Measurements from ENCODE around the gene KCNN3.

The KCNN3 gene

DNA sequence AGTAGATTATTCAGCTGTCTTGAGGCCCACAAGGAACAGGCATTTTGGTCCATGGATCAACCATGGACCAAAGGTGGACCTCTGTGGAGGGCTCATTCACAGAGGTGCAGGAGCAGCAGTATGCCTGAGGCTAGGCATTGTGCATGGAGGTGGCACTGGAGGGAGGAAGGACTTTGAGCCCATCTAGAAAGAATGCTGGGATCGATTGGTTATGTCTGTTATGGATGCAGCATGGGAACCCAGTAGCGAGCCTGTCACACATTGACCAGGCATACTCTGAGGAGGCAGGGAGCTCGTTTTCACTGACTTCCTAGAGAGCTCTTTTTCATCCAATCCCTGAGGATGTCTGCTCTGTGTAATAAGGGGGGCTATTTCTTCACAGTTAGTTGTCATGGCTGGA lies 75.5 kb downstream of the KCNN3 start:
- peak; percentile 73 for FAIRE-seq
- TF ChIP-seq POU2F2 (IDR thresholded peaks at IDR 0.05; ENCODE audit: low read depth, low read length) (no peak), POLR2AphosphoS5 (IDR thresholded peaks at IDR 0.05; ENCODE audit: low read depth, low read length) (no peak), TAF1 (IDR thresholded peaks at IDR 0.05; ENCODE audit: low read depth, low read length) (no peak), PAX5 (IDR thresholded peaks at IDR 0.05; ENCODE audit: insufficient read depth, low read length, severe bottlenecking) (no peak)
- no peak for DNase-seq (ENCODE audit: insufficient read length, low spot score)

DNA sequence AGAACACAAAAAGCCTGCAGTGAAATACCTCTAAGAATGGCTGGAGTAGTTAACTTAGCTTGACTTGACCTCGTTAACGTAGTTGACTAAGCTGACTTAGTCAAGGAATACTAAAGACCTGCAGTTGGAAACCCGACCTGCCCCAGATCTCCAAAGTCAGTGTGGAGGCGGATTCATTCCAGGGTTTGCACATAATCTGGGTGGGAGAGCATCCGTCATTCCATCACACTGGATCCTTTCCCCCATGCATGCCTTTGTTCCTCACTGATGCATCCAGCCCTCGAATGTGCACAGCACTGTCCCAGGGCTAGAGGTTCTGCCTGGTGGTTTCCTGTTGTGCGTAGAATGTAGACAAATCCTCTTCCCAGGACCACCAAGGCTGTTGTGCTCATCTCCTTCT lies 76.4 kb downstream of the KCNN3 start:
- TF ChIP-seq POLR2A (IDR thresholded peaks at IDR 0.05; ENCODE audit: low read depth, low read length) (no peak), TAF1 (IDR thresholded peaks at IDR 0.05; ENCODE audit: low read depth, low read length) (no peak), POU2F2 (IDR thresholded peaks at IDR 0.05; ENCODE audit: low read depth, low read length) (no peak), PAX5 (IDR thresholded peaks at IDR 0.05; ENCODE audit: insufficient read depth, low read length, severe bottlenecking) (no peak), POLR2AphosphoS5 (IDR thresholded peaks at IDR 0.05; ENCODE audit: low read depth, low read length) (no peak), SPI1 (IDR thresholded peaks at IDR 0.05; ENCODE audit: low read depth, low read length) (no peak)
- FAIRE-seq (no peak), DNase-seq (ENCODE audit: insufficient read length, low spot score) (no peak)

DNA sequence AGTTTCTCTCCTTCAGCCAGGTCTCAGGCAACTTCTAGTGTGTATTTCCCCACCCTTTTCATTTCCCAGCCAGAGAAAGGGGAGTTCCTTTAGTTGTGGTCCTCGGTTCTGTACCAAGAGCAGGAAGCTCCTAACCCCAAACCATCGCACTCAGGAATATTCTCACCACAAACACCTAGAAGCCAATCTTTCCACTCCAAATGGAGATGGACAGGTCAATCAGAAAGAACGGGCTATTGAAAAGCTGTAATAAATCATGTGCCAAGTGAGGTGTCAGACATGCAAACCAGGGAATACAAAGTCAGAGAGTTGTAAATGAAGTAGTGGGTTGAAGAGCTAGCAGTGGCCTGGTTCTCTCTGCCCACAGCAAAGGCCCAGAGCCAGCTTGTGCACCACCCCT lies 77.2 kb downstream of the KCNN3 start:
- DNase-seq (ENCODE audit: insufficient read length, low spot score) (no peak), FAIRE-seq (no peak)
- TF ChIP-seq PAX5 (IDR thresholded peaks at IDR 0.05; ENCODE audit: insufficient read depth, low read length, severe bottlenecking) (no peak), SPI1 (IDR thresholded peaks at IDR 0.05; ENCODE audit: low read depth, low read length) (no peak), POLR2A (IDR thresholded peaks at IDR 0.05; ENCODE audit: low read depth, low read length) (no peak), POLR2AphosphoS5 (IDR thresholded peaks at IDR 0.05; ENCODE audit: low read depth, low read length) (no peak), TAF1 (IDR thresholded peaks at IDR 0.05; ENCODE audit: low read depth, low read length) (no peak), POU2F2 (IDR thresholded peaks at IDR 0.05; ENCODE audit: low read depth, low read length) (no peak)

DNA sequence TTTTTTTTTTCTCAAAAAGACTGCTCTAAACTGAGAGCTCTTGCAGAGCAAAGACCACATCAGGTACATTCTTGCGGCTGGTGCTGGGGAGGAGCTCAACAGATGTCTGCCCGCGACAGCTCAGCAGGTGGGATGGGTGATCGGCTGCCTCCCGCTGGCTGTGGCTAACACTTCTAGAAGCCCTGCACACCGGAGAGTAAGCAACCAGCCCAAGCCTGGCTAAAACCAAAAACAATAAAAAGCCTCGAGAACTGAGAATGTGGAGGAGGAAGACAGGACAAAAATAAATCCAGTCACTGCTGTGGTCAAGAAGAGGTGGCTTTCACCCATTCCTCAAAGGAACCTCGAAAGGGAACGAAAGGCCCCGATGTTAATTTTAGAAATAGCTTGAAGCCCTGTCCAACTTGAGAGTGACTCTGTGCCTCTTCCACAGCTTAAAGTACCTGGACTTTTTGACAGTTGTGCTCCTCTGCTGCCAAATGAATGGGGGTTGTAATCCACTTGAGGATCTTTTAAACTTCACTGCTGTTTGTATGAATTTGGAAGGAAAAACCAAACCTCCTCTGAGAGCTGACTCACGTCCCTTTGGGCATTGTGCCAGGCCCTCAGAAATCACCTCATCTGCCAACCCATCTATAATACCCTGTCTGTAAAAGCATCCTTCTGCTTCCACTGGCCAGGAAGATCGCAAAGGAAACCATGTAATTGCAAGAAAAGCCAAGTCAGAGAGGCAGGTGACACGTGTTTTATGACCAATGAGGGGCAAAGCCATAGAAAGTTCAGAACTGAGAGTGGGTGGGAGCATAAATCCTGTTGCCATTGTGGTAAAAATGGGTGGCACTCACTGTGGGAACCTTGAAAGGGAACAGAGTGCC lies 78.6 kb downstream of the KCNN3 start:
- FAIRE-seq (peak; percentile 98), DNase-seq (ENCODE audit: insufficient read length, low spot score) (peak; percentile 74)
- TF ChIP-seq SPI1 (IDR thresholded peaks at IDR 0.05; ENCODE audit: low read depth, low read length) = peak; percentile 54; the same call in 1 of the 2 replicates
- TF ChIP-seq TAF1 (IDR thresholded peaks at IDR 0.05; ENCODE audit: low read depth, low read length) = no peak

DNA sequence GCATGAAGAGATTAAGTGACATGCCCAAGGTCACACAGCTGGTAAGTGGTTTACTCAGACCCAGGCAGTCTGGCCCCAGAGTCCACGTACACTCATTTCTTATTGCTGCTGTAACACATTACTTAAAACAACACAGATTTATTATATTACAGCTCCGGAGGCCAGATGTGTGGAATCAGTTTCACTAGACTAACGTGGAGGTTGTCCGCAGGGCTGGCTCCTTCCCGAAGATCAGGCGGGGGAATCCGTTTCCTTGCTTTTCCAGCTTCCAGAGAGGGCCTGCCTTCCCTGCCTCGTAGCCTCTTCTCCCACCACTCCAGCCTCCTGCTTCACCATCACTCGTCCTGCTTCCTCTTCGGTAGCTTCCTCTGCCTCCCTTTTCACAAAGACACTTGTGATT lies 81.2 kb downstream of the KCNN3 start:
- no peak for FAIRE-seq
- DNase-seq (ENCODE audit: insufficient read length, low spot score) = no peak
- TF ChIP-seq POLR2A (IDR thresholded peaks at IDR 0.05; ENCODE audit: low read depth, low read length) (no peak), POLR2AphosphoS5 (IDR thresholded peaks at IDR 0.05; ENCODE audit: low read depth, low read length) (no peak), TAF1 (IDR thresholded peaks at IDR 0.05; ENCODE audit: low read depth, low read length) (no peak), POU2F2 (IDR thresholded peaks at IDR 0.05; ENCODE audit: low read depth, low read length) (no peak), PAX5 (IDR thresholded peaks at IDR 0.05; ENCODE audit: insufficient read depth, low read length, severe bottlenecking) (no peak), SPI1 (IDR thresholded peaks at IDR 0.05; ENCODE audit: low read depth, low read length) (no peak)

DNA sequence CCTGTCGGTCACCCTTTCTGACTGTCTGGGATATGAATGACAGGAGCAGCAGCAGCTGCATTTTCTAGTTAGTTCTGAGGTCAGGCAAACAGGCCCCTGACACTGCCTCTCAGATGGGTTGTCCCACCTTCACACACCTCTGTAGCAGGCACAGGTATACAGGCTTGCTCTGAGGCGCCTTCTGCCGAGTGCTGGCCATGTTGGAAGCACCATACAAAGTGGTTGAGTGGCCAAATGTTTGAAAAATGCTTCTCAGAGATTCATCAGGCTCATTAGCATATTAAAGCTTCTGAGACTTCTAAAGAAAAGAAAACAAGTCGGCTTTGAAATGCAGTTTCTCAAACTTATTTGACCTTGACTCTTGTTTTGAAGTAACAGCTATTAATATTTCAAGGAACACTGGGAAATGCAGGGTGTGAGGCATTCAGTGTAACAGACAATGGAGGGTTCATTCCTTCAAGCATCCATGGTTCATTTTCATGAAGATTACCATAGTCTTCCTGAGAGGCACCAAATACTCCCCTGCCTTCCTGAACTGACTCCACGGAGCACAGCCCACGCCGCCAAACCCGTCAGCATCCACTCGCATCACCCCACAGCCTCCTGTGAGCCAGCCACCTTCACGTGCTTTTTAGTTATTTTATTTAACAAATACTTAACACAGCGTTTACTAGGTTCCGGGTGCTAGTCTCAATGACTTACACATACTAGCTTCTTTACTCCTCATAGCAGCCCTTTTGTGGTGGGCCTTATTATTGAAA lies 81.8 kb downstream of the KCNN3 start:
- FAIRE-seq (no peak), DNase-seq (ENCODE audit: insufficient read length, low spot score) (no peak)
- no peak for TF ChIP-seq SPI1 (IDR thresholded peaks at IDR 0.05; ENCODE audit: low read depth, low read length)
- no peak for TF ChIP-seq TAF1 (IDR thresholded peaks at IDR 0.05; ENCODE audit: low read depth, low read length)
- TF ChIP-seq PAX5 (IDR thresholded peaks at IDR 0.05; ENCODE audit: insufficient read depth, low read length, severe bottlenecking) = no peak
- no peak for TF ChIP-seq POLR2AphosphoS5 (IDR thresholded peaks at IDR 0.05; ENCODE audit: low read depth, low read length)
- TF ChIP-seq POU2F2 (IDR thresholded peaks at IDR 0.05; ENCODE audit: low read depth, low read length) = no peak
- no peak for TF ChIP-seq POLR2A (IDR thresholded peaks at IDR 0.05; ENCODE audit: low read depth, low read length)

DNA sequence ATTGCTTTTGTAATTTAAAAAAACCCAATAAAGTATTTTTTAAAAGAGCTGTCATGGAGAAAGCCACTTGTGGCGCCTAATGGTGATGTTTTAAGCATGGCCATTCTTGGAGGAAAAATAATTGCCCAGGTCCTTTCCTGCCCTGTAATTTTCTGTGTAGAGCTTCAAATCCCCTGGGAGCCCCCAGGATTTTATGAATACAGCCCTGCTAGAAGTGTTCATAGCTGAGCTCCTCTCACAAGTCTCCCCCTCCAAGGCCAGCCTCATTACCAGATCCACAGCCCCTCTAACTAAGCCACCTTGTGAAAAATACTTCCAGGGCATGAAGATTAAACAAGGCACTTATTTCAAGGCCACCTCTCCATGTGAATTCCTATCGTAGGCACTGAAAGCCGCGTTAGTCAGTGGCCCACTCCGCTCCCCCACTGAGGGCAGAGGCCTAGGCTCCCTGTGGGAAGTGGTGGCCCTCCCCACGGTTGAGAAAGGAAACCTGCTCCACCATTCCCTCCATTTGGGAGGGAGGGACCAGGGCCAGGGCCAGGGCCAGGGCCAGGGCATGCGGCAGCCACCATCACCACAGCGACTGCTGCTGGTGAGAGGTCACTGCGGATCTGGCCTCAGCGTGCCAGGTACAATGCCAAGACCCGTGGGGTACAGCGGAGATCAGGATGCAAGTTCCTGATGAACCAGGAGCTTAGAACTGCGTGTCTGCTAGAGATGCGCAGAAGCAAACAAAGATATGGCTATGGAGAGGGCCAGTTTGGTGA lies 83.1 kb downstream of the KCNN3 start:
- no peak for DNase-seq (ENCODE audit: insufficient read length, low spot score)
- TF ChIP-seq SPI1 (IDR thresholded peaks at IDR 0.05; ENCODE audit: low read depth, low read length) (no peak), POLR2AphosphoS5 (IDR thresholded peaks at IDR 0.05; ENCODE audit: low read depth, low read length) (no peak), POLR2A (IDR thresholded peaks at IDR 0.05; ENCODE audit: low read depth, low read length) (no peak), TAF1 (IDR thresholded peaks at IDR 0.05; ENCODE audit: low read depth, low read length) (no peak), POU2F2 (IDR thresholded peaks at IDR 0.05; ENCODE audit: low read depth, low read length) (no peak), PAX5 (IDR thresholded peaks at IDR 0.05; ENCODE audit: insufficient read depth, low read length, severe bottlenecking) (no peak)
- no peak for FAIRE-seq

DNA sequence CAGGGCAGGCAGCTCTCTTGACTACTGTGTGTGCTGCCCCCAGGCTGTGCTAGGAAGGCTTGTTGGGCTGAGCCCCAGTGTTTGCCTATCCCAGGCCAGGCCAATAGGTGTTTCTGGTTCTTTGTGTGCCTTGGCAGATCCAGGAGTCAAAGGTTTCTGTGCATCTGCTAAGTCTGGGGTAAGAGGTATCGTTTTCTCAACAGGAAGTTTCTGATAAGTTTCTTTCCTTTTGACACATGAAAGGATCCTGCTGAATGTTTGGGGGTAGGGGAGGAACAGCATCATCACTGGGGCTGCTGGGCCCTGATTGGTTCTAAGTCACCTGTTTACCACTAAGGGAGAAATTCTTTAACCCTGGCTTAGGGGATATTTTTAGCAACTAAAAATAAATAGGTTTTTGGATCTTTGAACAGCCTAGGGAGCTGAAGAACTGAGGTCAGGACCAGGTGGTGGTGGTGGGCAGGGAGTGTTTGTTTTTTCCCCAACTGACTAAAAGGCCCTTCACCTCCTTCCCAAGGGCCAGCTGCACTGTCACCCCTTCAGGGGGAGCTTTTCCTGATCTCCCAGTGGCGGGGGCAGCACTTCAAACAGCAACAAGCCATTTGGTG lies 85.1 kb downstream of the KCNN3 start:
- no peak; the same call in 1 of the 2 replicates for TF ChIP-seq POU2F2 (IDR thresholded peaks at IDR 0.05; ENCODE audit: low read depth, low read length)
- TF ChIP-seq SPI1 (IDR thresholded peaks at IDR 0.05; ENCODE audit: low read depth, low read length) = peak; percentile 27; the same call in 1 of the 2 replicates
- TF ChIP-seq PAX5 (IDR thresholded peaks at IDR 0.05; ENCODE audit: insufficient read depth, low read length, severe bottlenecking) = no peak
- FAIRE-seq = peak; percentile 93
- DNase-seq (ENCODE audit: insufficient read length, low spot score) = peak; percentile 73

DNA sequence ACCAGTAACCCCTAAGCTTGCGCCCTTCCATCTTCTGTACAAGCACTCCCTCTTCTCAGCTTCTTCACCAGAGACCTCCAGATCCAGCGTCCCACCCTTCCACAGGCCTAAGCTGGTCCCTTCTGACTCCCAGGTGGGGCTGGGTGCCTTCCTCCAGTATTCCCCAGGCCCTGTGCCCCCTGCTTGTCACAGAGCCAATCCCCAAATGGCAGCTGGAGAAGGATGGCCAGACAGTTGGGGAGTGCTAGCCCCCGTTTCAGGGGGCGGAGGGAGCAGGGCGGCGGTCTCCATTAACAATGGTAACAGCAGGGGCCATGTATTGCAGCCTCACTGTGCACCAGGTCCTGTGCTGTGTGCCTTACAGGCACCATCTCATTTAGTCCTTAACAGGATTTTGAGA lies 85.7 kb downstream of the KCNN3 start:
- FAIRE-seq (no peak), DNase-seq (ENCODE audit: insufficient read length, low spot score) (no peak)
- TF ChIP-seq POLR2AphosphoS5 (IDR thresholded peaks at IDR 0.05; ENCODE audit: low read depth, low read length) = no peak
- TF ChIP-seq POU2F2 (IDR thresholded peaks at IDR 0.05; ENCODE audit: low read depth, low read length) = no peak
- no peak for TF ChIP-seq POLR2A (IDR thresholded peaks at IDR 0.05; ENCODE audit: low read depth, low read length)
- TF ChIP-seq PAX5 (IDR thresholded peaks at IDR 0.05; ENCODE audit: insufficient read depth, low read length, severe bottlenecking) = no peak
- TF ChIP-seq TAF1 (IDR thresholded peaks at IDR 0.05; ENCODE audit: low read depth, low read length) = no peak
- no peak for TF ChIP-seq SPI1 (IDR thresholded peaks at IDR 0.05; ENCODE audit: low read depth, low read length)

All from GM12891 (cell line).